HL-60 (cell line): ENCODE measurements around the gene MACROD1.

Source experiments
- DNase-seq, 2 experiments: peaks; one replicate each; pipeline ENCODE4 v3.0.0-alpha.2; 2010 to 2020; ENCODE audit warnings: low read depth in 1 of 2, low spot score in 1 of 2
- H3K27ac ChIP-seq: fragments of 250-450 bp; sonication (Bioruptor Pico); replicated peaks from 2 replicates; pipeline ENCODE4 v1.5.1; 2020; ENCODE audit warnings: mild to moderate bottlenecking, moderate library complexity
- H3K27me3 ChIP-seq: fragments of 250-450 bp; sonication (Bioruptor Pico); 2 replicates; pipeline ENCODE4 v1.5.1; 2021; ENCODE audit warnings: mild to moderate bottlenecking, moderate library complexity; ENCODE audit not compliant: insufficient read depth, poor library complexity, severe bottlenecking
- H3K4me3 ChIP-seq: replicated peaks from 2 replicates; pipeline ENCODE4 v1.5.1; 2011; ENCODE audit warnings: mild to moderate bottlenecking, control low read depth, low read length; ENCODE audit not compliant: insufficient read depth
- GABPA ChIP-seq: IDR thresholded peaks from 2 replicates; pipeline ENCODE4 v1.6.1; 2012; ENCODE audit warnings: low read depth
- POLR2AphosphoS5 ChIP-seq: IDR thresholded peaks from 2 replicates; pipeline ENCODE4 v1.6.1; 2012; ENCODE audit warnings: low read depth
- SPI1 ChIP-seq: IDR thresholded peaks from 2 replicates; pipeline ENCODE4 v1.6.1; 2012; ENCODE audit warnings: low read depth, mild to moderate bottlenecking, borderline replicate concordance
- TF ChIP-seq, protein P1 (sequence below): IDR thresholded peaks from 2 replicates; pipeline ENCODE4 v1.6.1; 2012; ENCODE audit warnings: low read depth; ENCODE audit not compliant: insufficient replicate concordance
- TF ChIP-seq, protein P2 (sequence below): IDR thresholded peaks from one replicate; pipeline ENCODE4 v1.5.1; 2011; ENCODE audit warnings: low read length, control low read depth, inconsistent platforms; ENCODE audit not compliant: insufficient read depth

MACROD1 gene

DNA sequence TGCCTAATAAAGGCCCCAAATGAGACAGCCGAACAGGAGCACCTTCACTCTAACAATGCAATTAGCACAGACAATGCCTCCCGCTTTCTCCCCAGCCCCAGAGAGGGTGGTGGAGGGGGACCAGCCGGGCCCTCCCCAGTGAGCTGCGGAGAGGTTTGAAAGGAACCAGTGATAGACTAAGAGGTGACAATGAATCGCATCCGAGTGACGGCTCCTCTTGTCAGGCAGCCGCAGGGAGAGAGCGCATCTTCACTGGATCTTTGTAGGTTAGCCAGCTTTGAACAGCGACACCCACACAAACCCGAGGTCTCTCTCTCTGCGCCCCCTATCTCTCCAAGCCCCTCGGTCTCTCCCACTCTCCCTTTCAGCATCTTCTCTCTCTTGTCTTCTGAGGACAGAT, 102.1 kb downstream of the MACROD1 start:
- no peaks in the 10 kb centered on the region for H3K27me3 ChIP-seq
- no peak for DNase-seq
- no peak overlapping the region for H3K4me3 ChIP-seq
- TF ChIP-seq SPI1 (no peak), POLR2AphosphoS5 (no peak), GABPA (no peak)
- TF ChIP-seq, protein P1, sequence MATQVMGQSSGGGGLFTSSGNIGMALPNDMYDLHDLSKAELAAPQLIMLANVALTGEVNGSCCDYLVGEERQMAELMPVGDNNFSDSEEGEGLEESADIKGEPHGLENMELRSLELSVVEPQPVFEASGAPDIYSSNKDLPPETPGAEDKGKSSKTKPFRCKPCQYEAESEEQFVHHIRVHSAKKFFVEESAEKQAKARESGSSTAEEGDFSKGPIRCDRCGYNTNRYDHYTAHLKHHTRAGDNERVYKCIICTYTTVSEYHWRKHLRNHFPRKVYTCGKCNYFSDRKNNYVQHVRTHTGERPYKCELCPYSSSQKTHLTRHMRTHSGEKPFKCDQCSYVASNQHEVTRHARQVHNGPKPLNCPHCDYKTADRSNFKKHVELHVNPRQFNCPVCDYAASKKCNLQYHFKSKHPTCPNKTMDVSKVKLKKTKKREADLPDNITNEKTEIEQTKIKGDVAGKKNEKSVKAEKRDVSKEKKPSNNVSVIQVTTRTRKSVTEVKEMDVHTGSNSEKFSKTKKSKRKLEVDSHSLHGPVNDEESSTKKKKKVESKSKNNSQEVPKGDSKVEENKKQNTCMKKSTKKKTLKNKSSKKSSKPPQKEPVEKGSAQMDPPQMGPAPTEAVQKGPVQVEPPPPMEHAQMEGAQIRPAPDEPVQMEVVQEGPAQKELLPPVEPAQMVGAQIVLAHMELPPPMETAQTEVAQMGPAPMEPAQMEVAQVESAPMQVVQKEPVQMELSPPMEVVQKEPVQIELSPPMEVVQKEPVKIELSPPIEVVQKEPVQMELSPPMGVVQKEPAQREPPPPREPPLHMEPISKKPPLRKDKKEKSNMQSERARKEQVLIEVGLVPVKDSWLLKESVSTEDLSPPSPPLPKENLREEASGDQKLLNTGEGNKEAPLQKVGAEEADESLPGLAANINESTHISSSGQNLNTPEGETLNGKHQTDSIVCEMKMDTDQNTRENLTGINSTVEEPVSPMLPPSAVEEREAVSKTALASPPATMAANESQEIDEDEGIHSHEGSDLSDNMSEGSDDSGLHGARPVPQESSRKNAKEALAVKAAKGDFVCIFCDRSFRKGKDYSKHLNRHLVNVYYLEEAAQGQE, result no peak
- no peak overlapping the region for H3K27ac ChIP-seq

- Histone ChIP-seq H3K27ac (no peak overlapping the region), H3K27me3 (no peaks in the 10 kb centered on the region), H3K4me3 (no peak overlapping the region)
- DNase-seq, result no peak
- TF ChIP-seq POLR2AphosphoS5, result no peak
- TF ChIP-seq, protein P2, sequence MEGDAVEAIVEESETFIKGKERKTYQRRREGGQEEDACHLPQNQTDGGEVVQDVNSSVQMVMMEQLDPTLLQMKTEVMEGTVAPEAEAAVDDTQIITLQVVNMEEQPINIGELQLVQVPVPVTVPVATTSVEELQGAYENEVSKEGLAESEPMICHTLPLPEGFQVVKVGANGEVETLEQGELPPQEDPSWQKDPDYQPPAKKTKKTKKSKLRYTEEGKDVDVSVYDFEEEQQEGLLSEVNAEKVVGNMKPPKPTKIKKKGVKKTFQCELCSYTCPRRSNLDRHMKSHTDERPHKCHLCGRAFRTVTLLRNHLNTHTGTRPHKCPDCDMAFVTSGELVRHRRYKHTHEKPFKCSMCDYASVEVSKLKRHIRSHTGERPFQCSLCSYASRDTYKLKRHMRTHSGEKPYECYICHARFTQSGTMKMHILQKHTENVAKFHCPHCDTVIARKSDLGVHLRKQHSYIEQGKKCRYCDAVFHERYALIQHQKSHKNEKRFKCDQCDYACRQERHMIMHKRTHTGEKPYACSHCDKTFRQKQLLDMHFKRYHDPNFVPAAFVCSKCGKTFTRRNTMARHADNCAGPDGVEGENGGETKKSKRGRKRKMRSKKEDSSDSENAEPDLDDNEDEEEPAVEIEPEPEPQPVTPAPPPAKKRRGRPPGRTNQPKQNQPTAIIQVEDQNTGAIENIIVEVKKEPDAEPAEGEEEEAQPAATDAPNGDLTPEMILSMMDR, result no peak
- TF ChIP-seq, protein P1, result no peak
- no peak for TF ChIP-seq SPI1
- TF ChIP-seq GABPA, result no peak
Observed at GRCh38 chr11:64062185-64063039, 103.5 kb downstream of the MACROD1 start.

DNA sequence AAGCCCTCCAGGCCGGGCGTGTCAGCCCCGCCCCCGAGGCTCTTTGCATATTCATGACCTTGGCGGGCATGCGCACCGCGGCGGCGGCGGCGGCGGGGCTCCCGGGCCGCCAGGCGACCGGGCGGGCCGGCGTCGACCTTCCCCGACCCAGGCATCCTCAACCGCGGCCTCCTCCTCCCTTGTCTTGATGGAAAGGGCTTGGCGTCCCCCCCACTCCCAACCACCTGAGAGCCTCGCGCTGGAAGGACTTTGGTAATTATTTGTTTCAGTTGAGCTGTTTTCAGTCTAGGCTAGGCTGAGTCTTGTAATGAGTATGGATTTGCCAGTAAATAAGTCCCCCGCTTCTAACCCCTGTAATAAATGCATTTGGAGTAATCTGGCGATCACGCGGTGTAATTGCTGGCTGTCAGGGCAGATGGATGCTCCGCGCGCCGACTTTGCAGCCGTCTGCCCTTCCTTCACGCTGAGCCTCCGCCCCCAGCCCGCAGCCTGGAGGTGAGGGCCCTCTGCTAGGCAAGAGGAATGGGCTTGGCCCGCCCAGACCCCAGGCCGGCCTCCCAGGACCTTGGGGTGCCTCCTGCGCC, 105.0 kb downstream of the MACROD1 start:
- Histone ChIP-seq H3K27me3 (no peaks in the 10 kb centered on the region), H3K27ac (no peak overlapping the region), H3K4me3 (no peak overlapping the region)
- TF ChIP-seq GABPA, result no peak
- no peak for TF ChIP-seq POLR2AphosphoS5
- TF ChIP-seq, protein P2, result no peak
- TF ChIP-seq, protein P1, result no peak
- no peak for TF ChIP-seq SPI1
- DNase-seq, result no peak
